MM.1S (cell line): ENCODE measurements around the gene KLHDC9.

Experiments used
- DNase-seq: peaks from one replicate; pipeline ENCODE4 v3.0.0-alpha.2; 2015
- H2AFZ ChIP-seq: fragments of 300-600 bp; sonication (generic); 2 replicates; pipeline ENCODE4 v1.6.0; 2016; ENCODE audit warnings: antibody characterized with exemption, low read length
- H3F3A ChIP-seq: fragments of 300-600 bp; sonication (generic); 2 replicates; pipeline ENCODE4 v1.6.1; 2016; ENCODE audit warnings: mild to moderate bottlenecking, antibody characterized with exemption, low read length, moderate library complexity, mixed read lengths; ENCODE audit not compliant: insufficient read depth
- H3K27ac ChIP-seq: fragments of 300-600 bp; sonication (generic); 2 replicates; pipeline ENCODE4 v1.5.1; 2016; ENCODE audit warnings: mild to moderate bottlenecking, low read length
- H3K27me3 ChIP-seq: fragments of 300-600 bp; sonication (generic); replicated peaks from 2 replicates; pipeline ENCODE4 v1.6.0; 2016; ENCODE audit warnings: low read length; ENCODE audit not compliant: insufficient read depth
- H3K36me3 ChIP-seq: fragments of 300-600 bp; sonication (generic); replicated peaks from 2 replicates; pipeline ENCODE4 v1.6.1; 2016; ENCODE audit warnings: mild to moderate bottlenecking, low read length, mixed read lengths; ENCODE audit not compliant: insufficient read depth
- H3K4me1 ChIP-seq: fragments of 300-600 bp; sonication (generic); 2 replicates; pipeline ENCODE4 v1.6.1; 2016; ENCODE audit warnings: low read length, mixed read lengths
- H3K4me2 ChIP-seq: fragments of 300-600 bp; sonication (generic); 2 replicates; pipeline ENCODE4 v1.6.0; 2016; ENCODE audit warnings: low read depth, low read length
- H3K4me3 ChIP-seq: fragments of 300-600 bp; sonication (generic); 2 replicates; pipeline ENCODE4 v1.5.1; 2016; ENCODE audit warnings: low read length, mixed read lengths
- H3K79me2 ChIP-seq: fragments of 300-600 bp; sonication (generic); 2 replicates; pipeline ENCODE4 v1.6.1; 2016; ENCODE audit warnings: mixed run types, low read length, mixed read lengths
- H3K9ac ChIP-seq: fragments of 300-600 bp; sonication (generic); 2 replicates; pipeline ENCODE4 v1.6.1; 2016; ENCODE audit warnings: low read length, mixed read lengths
- H3K9me2 ChIP-seq: fragments of 300-600 bp; sonication (generic); replicated peaks from 2 replicates; pipeline ENCODE4 v1.6.1; 2016; ENCODE audit warnings: mild to moderate bottlenecking, low read length, mixed read lengths; ENCODE audit not compliant: insufficient read depth
- H3K9me3 ChIP-seq: fragments of 300-600 bp; sonication (generic); replicated peaks from 2 replicates; pipeline ENCODE4 v1.6.1; 2016; ENCODE audit warnings: mild to moderate bottlenecking, low read length, mixed read lengths; ENCODE audit not compliant: insufficient read depth
- H4K20me1 ChIP-seq: fragments of 300-600 bp; sonication (generic); 2 replicates; pipeline ENCODE4 v1.6.1; 2016; ENCODE audit warnings: mild to moderate bottlenecking, low read length, moderate library complexity, mixed read lengths; ENCODE audit not compliant: insufficient read depth
- EZH2 ChIP-seq: fragments of 300-600 bp; sonication (generic); optimal IDR thresholded peaks from 2 replicates; pipeline ENCODE3; 2017; ENCODE audit warnings: low read depth, mild to moderate bottlenecking, antibody characterized with exemption, low read length, mixed read lengths
- EZH2phosphoT487 ChIP-seq: fragments of 300-600 bp; sonication (generic); IDR thresholded peaks from 2 replicates; pipeline ENCODE4 v1.6.1; 2018; ENCODE audit warnings: antibody characterized with exemption, low read length
- TF ChIP-seq, protein P1 (sequence below): fragments of 300-600 bp; sonication (generic); IDR thresholded peaks from 2 replicates; pipeline ENCODE4 v1.5.1; 2016; ENCODE audit warnings: antibody characterized with exemption, low read length, mixed read lengths

Gene KLHDC9

DNA sequence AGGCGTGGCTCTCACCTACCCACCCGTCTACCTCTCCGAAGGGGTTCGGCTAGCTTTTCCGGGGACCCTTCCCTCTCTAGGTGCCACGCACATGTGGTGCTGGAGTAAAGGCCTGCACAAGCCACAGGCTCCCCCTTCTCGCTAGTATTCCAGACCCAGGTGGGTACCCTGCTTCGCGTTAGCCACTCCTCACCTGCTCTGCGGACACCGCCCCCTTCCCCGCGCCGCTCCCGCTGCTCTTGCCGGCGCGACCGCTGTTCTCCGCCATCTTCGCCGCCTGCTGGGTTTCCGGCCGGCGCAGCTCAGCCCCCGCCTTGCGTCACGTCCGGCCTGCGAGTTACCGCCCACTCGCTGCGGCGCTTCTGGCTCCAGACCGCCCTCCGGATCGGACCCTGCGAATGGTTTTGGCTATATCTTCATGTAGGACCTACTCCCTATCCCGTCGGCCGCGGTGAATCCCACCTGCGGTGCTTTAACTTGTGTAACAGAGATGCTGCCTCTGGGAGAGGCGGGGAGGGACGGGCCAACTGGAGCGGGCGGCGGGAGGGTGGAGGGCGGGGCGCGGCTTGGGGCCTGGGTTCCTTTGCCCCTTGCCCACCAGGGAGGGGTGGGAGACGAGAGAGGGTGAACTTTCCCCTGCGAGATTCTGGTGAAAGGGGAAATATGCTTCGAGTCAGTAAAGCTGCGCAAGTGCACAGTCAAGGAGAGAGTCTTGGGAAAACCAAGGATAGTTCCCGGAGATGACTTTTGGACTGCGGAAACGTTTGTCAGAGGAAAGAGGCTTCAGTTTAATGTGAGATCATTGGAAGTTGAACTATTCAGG lies 19.8 kb downstream of the KLHDC9 start, which contains the start of the genes NIT1 and PFDN2:
Gene NIT1 (plus strand): TSS at position 347 of the 823 bp plus-strand sequence. CDS start 72 bp downstream, at position 419.
Gene PFDN2 (minus strand): TSS at position 279 of the 823 bp plus-strand sequence. CDS start 11 bp downstream, at position 268.
- Histone ChIP-seq H3K9me3 (no peaks in the 10 kb centered on the region), H4K20me1 (peaks cover 3% of the 10 kb centered on the region; the same call in 1 of the 2 replicates), H3K27me3 (no peaks in the 10 kb centered on the region), H3K36me3 (0 out of 2 replicates have a peak, but pooled peaks cover 5% of the 10 kb centered on the region), H3K4me3 (peak within 1 kb of the TSS; percentile 91), H2AFZ (peak within 1 kb of the TSS; percentile 80), H3K9ac (peak within 1 kb of the TSS; percentile 82), H3F3A (0 out of 2 replicates have a peak, but pooled peaks cover 15% of the 10 kb centered on the region), H3K4me2 (peak within 1 kb of the TSS; percentile 82), H3K9me2 (no peaks in the 10 kb centered on the region), H3K27ac (peak within 1 kb of the TSS; percentile 56; the same call in 1 of the 2 replicates), H3K79me2 (peaks cover 73% of the 10 kb centered on the region), H3K4me1 (peaks cover 28% of the 10 kb centered on the region)
- peak; percentile 92 for DNase-seq
- TF ChIP-seq, protein P1, sequence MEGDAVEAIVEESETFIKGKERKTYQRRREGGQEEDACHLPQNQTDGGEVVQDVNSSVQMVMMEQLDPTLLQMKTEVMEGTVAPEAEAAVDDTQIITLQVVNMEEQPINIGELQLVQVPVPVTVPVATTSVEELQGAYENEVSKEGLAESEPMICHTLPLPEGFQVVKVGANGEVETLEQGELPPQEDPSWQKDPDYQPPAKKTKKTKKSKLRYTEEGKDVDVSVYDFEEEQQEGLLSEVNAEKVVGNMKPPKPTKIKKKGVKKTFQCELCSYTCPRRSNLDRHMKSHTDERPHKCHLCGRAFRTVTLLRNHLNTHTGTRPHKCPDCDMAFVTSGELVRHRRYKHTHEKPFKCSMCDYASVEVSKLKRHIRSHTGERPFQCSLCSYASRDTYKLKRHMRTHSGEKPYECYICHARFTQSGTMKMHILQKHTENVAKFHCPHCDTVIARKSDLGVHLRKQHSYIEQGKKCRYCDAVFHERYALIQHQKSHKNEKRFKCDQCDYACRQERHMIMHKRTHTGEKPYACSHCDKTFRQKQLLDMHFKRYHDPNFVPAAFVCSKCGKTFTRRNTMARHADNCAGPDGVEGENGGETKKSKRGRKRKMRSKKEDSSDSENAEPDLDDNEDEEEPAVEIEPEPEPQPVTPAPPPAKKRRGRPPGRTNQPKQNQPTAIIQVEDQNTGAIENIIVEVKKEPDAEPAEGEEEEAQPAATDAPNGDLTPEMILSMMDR, result no peak
- TF ChIP-seq EZH2phosphoT487, result no peak
- no peak for TF ChIP-seq EZH2

DNA sequence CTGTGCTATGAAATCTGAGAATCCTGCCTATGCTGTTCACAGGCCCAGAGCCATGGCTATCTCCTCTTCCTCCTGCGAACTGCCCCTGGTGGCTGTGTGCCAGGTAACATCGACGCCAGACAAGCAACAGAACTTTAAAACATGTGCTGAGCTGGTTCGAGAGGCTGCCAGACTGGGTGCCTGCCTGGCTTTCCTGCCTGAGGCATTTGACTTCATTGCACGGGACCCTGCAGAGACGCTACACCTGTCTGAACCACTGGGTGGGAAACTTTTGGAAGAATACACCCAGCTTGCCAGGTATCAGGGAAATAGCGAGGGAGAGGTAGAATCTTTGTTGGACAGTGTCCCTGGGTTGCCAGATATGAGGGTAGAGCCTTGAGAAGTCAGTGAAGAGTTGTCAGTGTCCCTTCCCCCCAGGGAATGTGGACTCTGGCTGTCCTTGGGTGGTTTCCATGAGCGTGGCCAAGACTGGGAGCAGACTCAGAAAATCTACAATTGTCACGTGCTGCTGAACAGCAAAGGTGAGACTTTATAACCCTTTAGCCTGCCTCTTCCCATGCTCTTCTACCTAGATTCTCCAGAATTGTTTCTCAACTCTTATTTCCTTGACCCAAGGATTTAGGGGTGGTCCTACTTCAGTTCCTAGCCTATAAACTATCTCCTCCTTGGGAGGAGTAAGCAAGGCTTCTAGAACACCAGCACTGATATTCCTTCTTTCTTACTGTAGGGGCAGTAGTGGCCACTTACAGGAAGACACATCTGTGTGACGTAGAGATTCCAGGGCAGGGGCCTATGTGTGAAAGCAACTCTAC lies 21.1 kb downstream of the KLHDC9 start:
- peaks cover 28% of the 10 kb centered on the region for H3K4me1 ChIP-seq
- no peaks in the 10 kb centered on the region for H3K9me2 ChIP-seq
- H3K4me3 ChIP-seq, result peak overlapping the region; percentile 91
- peak overlapping the region; percentile 82 for H3K4me2 ChIP-seq
- H3K9ac ChIP-seq, result peak overlapping the region; percentile 82; the same call in 1 of the 2 replicates
- H4K20me1 ChIP-seq, result no peaks in the 10 kb centered on the region
- 0 out of 2 replicates have a peak, but pooled peaks cover 15% of the 10 kb centered on the region for H3F3A ChIP-seq
- DNase-seq, result peak; percentile 80
- H3K27ac ChIP-seq, result peak overlapping the region; percentile 13; the same call in 1 of the 2 replicates
- no peaks in the 10 kb centered on the region for H3K27me3 ChIP-seq
- no peaks in the 10 kb centered on the region for H3K9me3 ChIP-seq
- 0 out of 2 replicates have a peak, but pooled peaks cover 5% of the 10 kb centered on the region for H3K36me3 ChIP-seq
- peaks cover 61% of the 10 kb centered on the region for H3K79me2 ChIP-seq
- H2AFZ ChIP-seq, result no peak overlapping the region
- TF ChIP-seq EZH2, result no peak
- TF ChIP-seq, protein P1, result peak; percentile 57

DNA sequence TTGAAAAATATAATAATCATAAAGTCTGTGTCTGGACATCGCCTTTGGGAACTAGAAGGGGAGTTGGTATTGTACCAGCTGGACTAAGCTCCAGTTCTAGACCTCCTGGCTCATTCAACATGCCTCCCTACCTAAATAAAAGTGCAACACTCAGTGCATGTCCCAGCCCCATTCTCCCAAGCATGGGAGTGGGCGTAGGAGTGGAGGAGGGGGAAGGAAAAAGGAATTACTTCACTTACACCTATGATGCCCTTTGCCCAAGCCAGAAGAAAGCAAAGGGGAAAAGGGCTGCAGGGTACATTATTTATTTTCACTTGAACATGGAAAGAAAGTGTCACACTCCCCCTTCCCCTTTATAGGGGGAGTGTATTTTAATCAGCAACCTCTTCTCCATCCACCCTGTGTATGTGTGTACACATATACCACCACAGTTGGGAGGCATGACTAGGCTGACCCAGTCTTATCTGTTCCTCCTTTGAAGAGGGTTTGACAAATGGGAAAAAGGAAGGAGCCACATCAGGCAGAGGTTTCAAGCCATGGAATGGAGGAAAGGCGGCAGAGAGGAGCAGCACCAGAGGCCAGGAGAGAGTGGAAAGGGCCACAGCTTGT lies 23.0 kb downstream of the KLHDC9 start:
- Histone ChIP-seq H2AFZ (no peak overlapping the region), H3K27ac (no peak overlapping the region), H4K20me1 (no peaks in the 10 kb centered on the region), H3K4me1 (peaks cover 22% of the 10 kb centered on the region), H3K79me2 (peaks cover 57% of the 10 kb centered on the region), H3K9me2 (no peaks in the 10 kb centered on the region), H3K9me3 (no peaks in the 10 kb centered on the region), H3K4me3 (no peak overlapping the region), H3K27me3 (no peaks in the 10 kb centered on the region), H3K9ac (no peak overlapping the region), H3K4me2 (no peak overlapping the region), H3F3A (0 out of 2 replicates have a peak, but pooled peaks cover 15% of the 10 kb centered on the region), H3K36me3 (0 out of 2 replicates have a peak, but pooled peaks cover 5% of the 10 kb centered on the region)
- DNase-seq, result no peak
- TF ChIP-seq EZH2 (no peak), EZH2phosphoT487 (no peak)
- TF ChIP-seq, protein P1, result no peak
